IPS-20b (cell line): Measurements from ENCODE around the gene HELZ.

Experiments
- H3K27ac ChIP-seq: one replicate; pipeline ENCODE4 v1.5.1; 2013; ENCODE audit warnings: low read length
- H3K27me3 ChIP-seq: 2 replicates; pipeline ENCODE4 v1.6.1; 2013; ENCODE audit warnings: mild to moderate bottlenecking, low read length, inconsistent platforms; ENCODE audit not compliant: insufficient read depth
- H3K36me3 ChIP-seq: 2 replicates; pipeline ENCODE4 v1.6.1; 2013; ENCODE audit warnings: low read depth, mild to moderate bottlenecking, inconsistent platforms, low read length, moderate library complexity; ENCODE audit not compliant: insufficient read depth
- H3K4me1 ChIP-seq: 2 replicates; pipeline ENCODE4 v1.6.1; 2013; ENCODE audit warnings: mild to moderate bottlenecking, control low read depth, inconsistent platforms, low read length, moderate library complexity; ENCODE audit not compliant: insufficient read depth
- H3K4me3 ChIP-seq: 2 replicates; pipeline ENCODE4 v1.5.1; 2013; ENCODE audit warnings: mild to moderate bottlenecking, low read length, inconsistent platforms
- H3K9ac ChIP-seq: 2 replicates; pipeline ENCODE4 v1.6.1; 2013; ENCODE audit warnings: low read depth, mild to moderate bottlenecking, inconsistent platforms, low read length, moderate library complexity
- H3K9me3 ChIP-seq: 2 replicates; pipeline ENCODE4 v1.6.1; 2013; ENCODE audit warnings: mild to moderate bottlenecking, low read depth, low read length, inconsistent platforms; ENCODE audit not compliant: insufficient read depth

HELZ gene

GRCh38 chr17:67022451-67022810 is 222.6 kb downstream of the HELZ start:
- no peak overlapping the region for H3K9ac ChIP-seq
- H3K4me3 ChIP-seq, result no peak overlapping the region
- no peaks in the 10 kb centered on the region for H3K9me3 ChIP-seq
- H3K27ac ChIP-seq, result no peak overlapping the region
- no peaks in the 10 kb centered on the region for H3K36me3 ChIP-seq
- no peaks in the 10 kb centered on the region for H3K27me3 ChIP-seq
- H3K4me1 ChIP-seq, result no peaks in the 10 kb centered on the region

- H3K4me1 ChIP-seq, result no peaks in the 10 kb centered on the region
- H3K9ac ChIP-seq, result no peak overlapping the region
- H3K36me3 ChIP-seq, result no peaks in the 10 kb centered on the region
- no peaks in the 10 kb centered on the region for H3K9me3 ChIP-seq
- no peak overlapping the region for H3K27ac ChIP-seq
- no peaks in the 10 kb centered on the region for H3K27me3 ChIP-seq
- H3K4me3 ChIP-seq, result no peak overlapping the region
Observed at GRCh38 chr17:67021743-67022450, 223.1 kb downstream of the HELZ start.

GRCh38 chr17:67021196-67021595 is 223.8 kb downstream of the HELZ start:
- Histone ChIP-seq H3K27me3 (no peaks in the 10 kb centered on the region), H3K4me3 (no peak overlapping the region), H3K36me3 (no peaks in the 10 kb centered on the region), H3K9me3 (no peaks in the 10 kb centered on the region), H3K4me1 (no peaks in the 10 kb centered on the region), H3K9ac (no peak overlapping the region), H3K27ac (no peak overlapping the region)
